Neural cell (in vitro differentiated cells): ENCODE data around the gene HES3.

Source experiments
- CTCF ChIP-seq: fragments of 450-650 bp; IDR thresholded peaks from 2 replicates; pipeline ENCODE4 v1.5.1; 2014; ENCODE audit warnings: antibody characterized with exemption, mild to moderate bottlenecking, moderate library complexity; ENCODE audit not compliant: poor library complexity, severe bottlenecking
- EP300 ChIP-seq: fragments of 450-650 bp; conservative IDR thresholded peaks from 2 replicates; pipeline ENCODE4 v1.6.1; 2014; ENCODE audit warnings: antibody characterized with exemption, mild to moderate bottlenecking, moderate library complexity; ENCODE audit not compliant: poor library complexity, severe bottlenecking
- EZH2 ChIP-seq: fragments of 200-600, 300-800 bp; shearing (Covaris generic), sonication (generic); IDR thresholded peaks from 2 replicates; pipeline ENCODE4 v1.6.1; 2014; ENCODE audit warnings: antibody characterized with exemption, low read length, borderline replicate concordance, mild to moderate bottlenecking; ENCODE audit not compliant: insufficient read depth, poor library complexity, severe bottlenecking
- MXI1 ChIP-seq: fragments of 450-650 bp; conservative IDR thresholded peaks from 2 replicates; pipeline ENCODE4 v1.6.1; 2014; ENCODE audit warnings: antibody characterized with exemption, mild to moderate bottlenecking; ENCODE audit not compliant: poor library complexity, severe bottlenecking
- RAD21 ChIP-seq: fragments of 450-650 bp; conservative IDR thresholded peaks from 2 replicates; pipeline ENCODE4 v1.6.1; 2014; ENCODE audit warnings: antibody characterized with exemption, mild to moderate bottlenecking, moderate library complexity
- REST ChIP-seq: IDR thresholded peaks from 2 replicates; pipeline ENCODE4 v1.6.1; 2012; ENCODE audit warnings: borderline replicate concordance
- SMC3 ChIP-seq: fragments of 450-650 bp; conservative IDR thresholded peaks from 2 replicates; pipeline ENCODE4 v1.6.1; 2014; ENCODE audit warnings: antibody characterized with exemption, mild to moderate bottlenecking, moderate library complexity; ENCODE audit not compliant: poor library complexity
- TAF1 ChIP-seq: IDR thresholded peaks from 2 replicates; pipeline ENCODE4 v1.6.1; 2012; ENCODE audit warnings: low read depth

DNA sequence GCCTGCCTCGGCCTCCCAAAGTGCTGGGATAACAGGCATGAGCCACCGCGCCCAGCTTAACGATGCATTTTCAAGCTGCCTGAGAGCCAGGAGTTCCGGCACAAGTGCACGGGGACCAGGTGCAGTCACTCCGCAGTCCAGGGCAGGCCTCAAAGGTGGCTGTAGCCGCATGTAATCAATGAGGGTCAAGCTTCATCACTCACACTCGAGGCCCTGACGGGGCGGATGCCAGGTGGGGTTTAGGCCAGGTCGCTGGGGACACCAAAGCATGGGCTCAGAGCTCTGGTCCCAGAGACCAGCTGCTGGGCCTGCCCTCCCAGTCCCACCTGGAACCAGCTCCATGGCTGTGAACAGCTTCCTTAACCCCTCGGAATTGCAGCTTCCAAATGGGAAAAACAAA is 43.0 kb downstream of the HES3 start:
- no peak for TF ChIP-seq CTCF
- TF ChIP-seq EP300 = no peak
- no peak for TF ChIP-seq REST
- TF ChIP-seq TAF1 = no peak
- TF ChIP-seq RAD21 = no peak
- no peak for TF ChIP-seq EZH2
- TF ChIP-seq SMC3 = no peak
- TF ChIP-seq MXI1 = no peak
